Mesendoderm (in vitro differentiated cells): ENCODE data around the gene BFSP1.

Source experiments
- DNase-seq: peaks from one replicate; pipeline ENCODE4 v3.0.0; 2013
- H2AK5ac ChIP-seq: 2 replicates; pipeline ENCODE4 v1.6.1; 2013; ENCODE audit warnings: low read length, inconsistent platforms
- H2BK120ac ChIP-seq: 2 replicates; pipeline ENCODE4 v1.6.1; 2013; ENCODE audit warnings: low read depth, mild to moderate bottlenecking, low read length, moderate library complexity, mixed read lengths
- H2BK15ac ChIP-seq: replicated peaks from 2 replicates; pipeline ENCODE4 v1.6.1; 2013; ENCODE audit warnings: low read depth, mild to moderate bottlenecking, moderate library complexity
- H2BK5ac ChIP-seq: 2 replicates; pipeline ENCODE4 v1.6.1; 2013; ENCODE audit warnings: low read length, inconsistent platforms
- H3K18ac ChIP-seq: 2 replicates; pipeline ENCODE4 v1.6.1; 2013; ENCODE audit warnings: mild to moderate bottlenecking, low read length, mixed read lengths
- H3K23ac ChIP-seq: one replicate; pipeline ENCODE4 v1.6.1; 2013; ENCODE audit warnings: low read length
- H3K27ac ChIP-seq: 2 replicates; pipeline ENCODE4 v1.5.1; 2013; ENCODE audit warnings: low read depth, mild to moderate bottlenecking, inconsistent platforms, low read length, moderate library complexity
- H3K27me3 ChIP-seq: 2 replicates; pipeline ENCODE4 v1.6.1; 2013; ENCODE audit warnings: low read length, control low read depth, mild to moderate bottlenecking, inconsistent platforms; ENCODE audit not compliant: insufficient read depth, poor library complexity
- H3K36me3 ChIP-seq: 2 replicates; pipeline ENCODE4 v1.6.1; 2013; ENCODE audit warnings: low read length, inconsistent platforms; ENCODE audit not compliant: control insufficient read depth, insufficient read depth
- H3K4ac ChIP-seq: one replicate; pipeline ENCODE4 v1.6.1; 2013; ENCODE audit warnings: low read depth, mild to moderate bottlenecking, low read length, moderate library complexity
- H3K4me1 ChIP-seq: 2 replicates; pipeline ENCODE4 v1.6.1; 2013; ENCODE audit warnings: low read depth, low read length, inconsistent platforms; ENCODE audit not compliant: control insufficient read depth
- H3K4me2 ChIP-seq: 2 replicates; pipeline ENCODE4 v1.6.1; 2013; ENCODE audit warnings: low read length
- H3K4me3 ChIP-seq: 2 replicates; pipeline ENCODE4 v1.5.1; 2013; ENCODE audit warnings: mild to moderate bottlenecking, low read length
- H3K56ac ChIP-seq: one replicate; pipeline ENCODE4 v1.6.1; 2013; ENCODE audit warnings: low read length
- H3K79me1 ChIP-seq: 2 replicates; pipeline ENCODE4 v1.6.1; 2013; ENCODE audit warnings: low read length, inconsistent platforms
- H3K79me2 ChIP-seq: 2 replicates; pipeline ENCODE4 v1.6.1; 2013; ENCODE audit warnings: mild to moderate bottlenecking, low read length; ENCODE audit not compliant: control insufficient read depth, insufficient read depth
- H3K9ac ChIP-seq: 2 replicates; pipeline ENCODE4 v1.6.1; 2013; ENCODE audit warnings: low read length, inconsistent platforms
- H4K5ac ChIP-seq: one replicate; pipeline ENCODE4 v1.6.1; 2013; ENCODE audit warnings: low read length
- H4K8ac ChIP-seq: one replicate; pipeline ENCODE4 v1.6.1; 2013; ENCODE audit warnings: low read depth, mild to moderate bottlenecking, control low read depth, low read length, moderate library complexity
- WGBS: extraction: QIAGEN DNeasy Blood & Tissue Kit; methylation state at CpG from one replicate; pipeline ENCODE4 v1.1.7; 2013; ENCODE audit warnings: low lambda C conversion rate, missing lambda C conversion rate; ENCODE audit not compliant: insufficient coverage; ENCODE audit errors: extremely low coverage; 5-methylcytosine and 5-hydroxymethylcytosine counted together

Gene BFSP1

GRCh38 chr20:17480696-17481095 lies 50.5 kb downstream of the BFSP1 start:
- DNase-seq, result no peak
- Histone ChIP-seq H3K4me3 (no peak overlapping the region), H2AK5ac (no peak overlapping the region), H4K5ac (no peak overlapping the region), H3K9ac (no peak overlapping the region), H3K36me3 (no peaks in the 10 kb centered on the region), H3K23ac (no peak overlapping the region), H2BK5ac (no peak overlapping the region), H2BK120ac (no peak overlapping the region), H3K27me3 (no peaks in the 10 kb centered on the region), H3K4ac (no peak overlapping the region), H3K4me2 (no peak overlapping the region), H3K79me1 (no peaks in the 10 kb centered on the region), H3K4me1 (no peaks in the 10 kb centered on the region), H4K8ac (no peak overlapping the region), H2BK15ac (no peak overlapping the region), H3K56ac (no peak overlapping the region), H3K18ac (no peak overlapping the region), H3K27ac (no peak overlapping the region), H3K79me2 (no peaks in the 10 kb centered on the region)
- WGBS, result no CpG with 5 or more reads among the region's 11 CpGs

GRCh38 chr20:17479063-17479657 lies 52.0 kb downstream of the BFSP1 start:
- no peaks in the 10 kb centered on the region for H3K79me1 ChIP-seq
- no peak for DNase-seq
- no CpG with 5 or more reads among the region's 23 CpGs for WGBS
- H3K23ac ChIP-seq, result no peak overlapping the region
- H3K18ac ChIP-seq, result no peak overlapping the region
- H3K79me2 ChIP-seq, result no peaks in the 10 kb centered on the region
- no peak overlapping the region for H3K4me3 ChIP-seq
- H4K8ac ChIP-seq, result no peak overlapping the region
- no peak overlapping the region for H2BK120ac ChIP-seq
- H2AK5ac ChIP-seq, result no peak overlapping the region
- H3K56ac ChIP-seq, result no peak overlapping the region
- no peaks in the 10 kb centered on the region for H3K27me3 ChIP-seq
- no peak overlapping the region for H3K9ac ChIP-seq
- H4K5ac ChIP-seq, result no peak overlapping the region
- H3K4me2 ChIP-seq, result no peak overlapping the region
- H3K4ac ChIP-seq, result no peak overlapping the region
- no peak overlapping the region for H3K27ac ChIP-seq
- H2BK15ac ChIP-seq, result no peak overlapping the region
- no peaks in the 10 kb centered on the region for H3K4me1 ChIP-seq
- H2BK5ac ChIP-seq, result no peak overlapping the region
- H3K36me3 ChIP-seq, result no peaks in the 10 kb centered on the region

GRCh38 chr20:17473659-17474058 lies 57.5 kb downstream of the BFSP1 start:
- WGBS, result no CpG with 5 or more reads among the region's 6 CpGs
- no peak for DNase-seq
- Histone ChIP-seq H3K4me2 (no peak overlapping the region), H3K4ac (no peak overlapping the region), H3K27me3 (no peaks in the 10 kb centered on the region), H2AK5ac (no peak overlapping the region), H3K56ac (no peak overlapping the region), H3K27ac (no peak overlapping the region), H4K5ac (no peak overlapping the region), H3K4me3 (no peak overlapping the region), H3K9ac (no peak overlapping the region), H2BK15ac (no peak overlapping the region), H3K79me1 (no peaks in the 10 kb centered on the region), H3K18ac (no peak overlapping the region), H3K36me3 (no peaks in the 10 kb centered on the region), H3K23ac (no peak overlapping the region), H2BK5ac (no peak overlapping the region), H4K8ac (no peak overlapping the region), H2BK120ac (no peak overlapping the region), H3K79me2 (no peaks in the 10 kb centered on the region), H3K4me1 (no peaks in the 10 kb centered on the region)

GRCh38 chr20:17471606-17472187 lies 59.5 kb downstream of the BFSP1 start:
- Histone ChIP-seq H3K9ac (no peak overlapping the region), H3K4me2 (no peak overlapping the region), H3K4me1 (no peaks in the 10 kb centered on the region), H4K8ac (no peak overlapping the region), H2BK5ac (no peak overlapping the region), H2BK15ac (no peak overlapping the region), H3K4me3 (no peak overlapping the region), H3K4ac (no peak overlapping the region), H3K27me3 (no peaks in the 10 kb centered on the region), H3K18ac (no peak overlapping the region), H3K27ac (no peak overlapping the region), H4K5ac (no peak overlapping the region), H3K23ac (peak overlapping the region; percentile 45), H2BK120ac (no peak overlapping the region), H3K36me3 (no peaks in the 10 kb centered on the region), H3K79me1 (no peaks in the 10 kb centered on the region), H2AK5ac (no peak overlapping the region), H3K79me2 (no peaks in the 10 kb centered on the region), H3K56ac (no peak overlapping the region)
- no CpG with 5 or more reads among the region's 10 CpGs for WGBS
- no peak for DNase-seq

GRCh38 chr20:17470973-17471372 lies 60.2 kb downstream of the BFSP1 start:
- Histone ChIP-seq H2BK5ac (no peak overlapping the region), H4K5ac (no peak overlapping the region), H3K4me3 (no peak overlapping the region), H3K27me3 (no peaks in the 10 kb centered on the region), H2BK120ac (no peak overlapping the region), H2BK15ac (no peak overlapping the region), H3K4me1 (no peaks in the 10 kb centered on the region), H2AK5ac (no peak overlapping the region), H3K4ac (no peak overlapping the region), H4K8ac (no peak overlapping the region), H3K79me2 (no peaks in the 10 kb centered on the region), H3K79me1 (no peaks in the 10 kb centered on the region), H3K4me2 (no peak overlapping the region), H3K56ac (no peak overlapping the region), H3K36me3 (no peaks in the 10 kb centered on the region), H3K27ac (no peak overlapping the region), H3K9ac (no peak overlapping the region), H3K23ac (no peak overlapping the region), H3K18ac (no peak overlapping the region)
- no CpG with 5 or more reads among the region's 9 CpGs for WGBS
- DNase-seq, result no peak

GRCh38 chr20:17470521-17470920 lies 60.7 kb downstream of the BFSP1 start:
- Histone ChIP-seq H3K23ac (no peak overlapping the region), H2BK5ac (no peak overlapping the region), H2BK120ac (no peak overlapping the region), H3K79me2 (no peaks in the 10 kb centered on the region), H3K79me1 (no peaks in the 10 kb centered on the region), H3K4me3 (no peak overlapping the region), H4K8ac (no peak overlapping the region), H3K9ac (no peak overlapping the region), H2BK15ac (no peak overlapping the region), H4K5ac (no peak overlapping the region), H3K27ac (no peak overlapping the region), H3K56ac (no peak overlapping the region), H3K18ac (no peak overlapping the region), H3K36me3 (no peaks in the 10 kb centered on the region), H3K27me3 (no peaks in the 10 kb centered on the region), H2AK5ac (no peak overlapping the region), H3K4ac (no peak overlapping the region), H3K4me1 (no peaks in the 10 kb centered on the region), H3K4me2 (no peak overlapping the region)
- WGBS, result no CpG with 5 or more reads among the region's 5 CpGs
- no peak for DNase-seq
